ENCODE measurements around the gene C1QL4. TPM values are rescaled to one million over a fixed set of nuclear protein-coding genes. Genes with fewer than 3 reads are reported as not detected.
"Not testable (repeated sequence)": the region's sequence is repeated elsewhere in the genome, so short reads cannot be mapped to it uniquely, and the experiment has no call there.

C1QL4 gene
- total RNA-seq, 3 donors from 2014 or later, result 0.33 to 0.44 TPM; not detected in 1

DNA sequence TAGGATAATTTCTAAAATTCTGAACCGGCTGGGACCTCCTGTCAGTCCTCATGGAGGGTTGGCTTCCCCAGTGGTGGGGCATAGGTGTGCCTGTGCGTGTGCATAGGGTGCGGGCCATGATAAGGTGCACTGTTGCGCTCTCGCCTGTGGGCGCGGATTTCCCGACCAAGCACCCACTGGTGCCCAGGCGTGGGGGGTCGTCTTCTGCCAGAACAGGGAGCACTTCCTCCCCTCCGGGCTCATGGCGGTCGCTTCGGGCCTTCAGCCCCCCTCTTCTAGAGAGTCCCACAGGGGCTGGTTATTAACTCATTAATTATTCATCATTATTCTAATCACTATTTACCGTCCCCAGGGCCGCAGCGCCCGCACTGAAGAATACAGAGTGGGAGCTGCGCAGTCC is 2.8 kb downstream of the C1QL4 start:
- H3K9me3 ChIP-seq, result no peaks in the 10 kb centered on the region
- H3K4me1 ChIP-seq, result no peaks in the 10 kb centered on the region
- TF ChIP-seq POLR2A (IDR thresholded peaks at IDR 0.05) (no peak), CTCF (IDR thresholded peaks at IDR 0.05) (no peak), POLR2AphosphoS5 (IDR thresholded peaks at IDR 0.05) (no peak)
- intact Hi-C loops (cut with DNase I; ENCODE audit: low total_unique reads), result no loop called here
- H3K4me3 ChIP-seq, result no peak overlapping the region
- no peak overlapping the region for H3K27ac ChIP-seq
- no peaks in the 10 kb centered on the region for H3K36me3 ChIP-seq
- DNase-seq (ENCODE audit: low spot score in 2 of 2), result no peak
- H3K27me3 ChIP-seq, result peaks cover 10 to 30% of the 10 kb centered on the region in 2 donors

DNA sequence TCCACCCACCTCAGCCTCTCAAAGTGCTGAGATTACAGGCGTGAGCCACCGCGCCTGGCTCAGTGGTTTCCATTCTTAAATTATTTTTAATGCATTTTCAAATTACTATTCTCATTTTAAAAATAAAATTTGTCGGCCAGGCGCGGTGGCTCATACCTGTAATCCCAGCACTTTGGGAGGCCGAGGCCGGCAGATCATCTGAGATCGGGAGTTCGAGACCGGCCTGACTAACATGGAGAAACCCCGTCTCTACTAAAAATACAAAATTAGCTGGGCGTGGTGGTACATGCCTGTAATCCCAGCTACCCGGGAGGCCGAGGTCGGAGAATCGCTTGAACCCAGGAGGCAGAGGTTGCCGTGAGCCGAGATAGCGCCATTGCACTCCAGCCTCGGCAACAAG is 3.2 kb downstream of the C1QL4 start:
- intact Hi-C loops (cut with DNase I; ENCODE audit: low total_unique reads); DNase-seq (ENCODE audit: low spot score in 2 of 2): not testable (repeated sequence)
- H3K27me3 ChIP-seq, result peaks cover 10 to 30% of the 10 kb centered on the region in 2 donors

DNA sequence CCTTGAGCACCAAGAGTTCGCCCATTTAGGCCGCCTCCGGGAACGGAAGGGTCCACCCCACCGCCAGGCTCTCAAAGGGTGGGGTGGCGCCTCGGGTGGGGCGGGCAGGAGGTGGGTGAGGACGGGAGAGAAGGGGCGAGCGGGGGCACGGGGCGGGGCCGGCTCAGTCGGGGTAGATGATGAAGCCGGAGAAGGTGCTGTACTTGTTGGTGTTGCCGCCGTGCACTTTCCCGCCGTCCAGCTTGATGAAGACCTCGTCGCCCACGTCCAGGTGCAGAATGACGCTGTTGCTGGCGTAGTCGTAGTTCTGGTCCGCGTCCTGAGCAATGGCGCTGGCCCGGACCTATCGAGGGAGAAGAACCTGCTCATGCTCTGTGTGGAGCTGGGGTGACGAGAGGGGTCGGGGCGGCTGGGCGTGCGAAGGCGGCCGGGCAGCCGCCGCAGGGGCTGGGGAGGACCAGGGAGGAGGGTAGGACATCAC is 4.1 kb downstream of the C1QL4 start:
- Histone ChIP-seq H3K9me3 (no peaks in the 10 kb centered on the region), H3K4me1 (no peaks in the 10 kb centered on the region), H3K27me3 (peaks cover 10 to 30% of the 10 kb centered on the region in 2 donors), H3K27ac (no peak overlapping the region), H3K36me3 (no peaks in the 10 kb centered on the region), H3K4me3 (peak overlapping the region in 2 of 3 donors; percentile 46 to 52)
- intact Hi-C loops (cut with DNase I; ENCODE audit: low total_unique reads), result no loop called here
- TF ChIP-seq POLR2A (IDR thresholded peaks at IDR 0.05) (no peak), POLR2AphosphoS5 (IDR thresholded peaks at IDR 0.05) (no peak), CTCF (IDR thresholded peaks at IDR 0.05) (no peak)
- DNase-seq (ENCODE audit: low spot score in 2 of 2), result no peak

More for the DNA sequence above, 3.2 kb downstream of the C1QL4 start:
- H3K27ac ChIP-seq, H3K9me3 ChIP-seq, H3K36me3 ChIP-seq, H3K4me3 ChIP-seq, H3K4me1 ChIP-seq: not testable (repeated sequence)

DNA sequence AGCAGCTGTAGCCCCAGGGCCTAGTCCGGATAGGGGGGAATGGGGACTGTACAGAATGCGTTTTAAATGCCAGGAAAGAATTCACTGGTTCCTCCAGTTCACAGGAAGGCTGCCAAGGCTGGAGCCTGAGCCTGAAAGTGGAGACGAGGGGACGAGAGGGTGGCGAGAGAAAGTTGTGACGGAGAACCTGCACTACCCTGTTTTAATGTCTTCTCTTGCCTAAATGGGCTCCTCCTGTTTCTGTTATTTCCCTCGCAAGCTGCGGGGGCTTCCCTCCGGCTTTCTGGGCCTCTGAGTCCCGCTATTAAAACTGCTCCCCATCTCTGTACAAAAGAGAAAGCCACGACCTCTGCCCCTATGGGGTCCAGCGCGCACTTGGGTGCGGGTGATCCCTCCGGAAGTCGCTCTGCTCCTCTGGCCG is 4.5 kb downstream of the C1QL4 start:
- Histone ChIP-seq H3K9me3 (no peaks in the 10 kb centered on the region), H3K4me3 (peak overlapping the region in 2 of 3 donors; percentile 46 to 52), H3K36me3 (no peaks in the 10 kb centered on the region), H3K27ac (no peak overlapping the region), H3K27me3 (peaks cover 10 to 30% of the 10 kb centered on the region in 2 donors), H3K4me1 (no peaks in the 10 kb centered on the region)
- DNase-seq (ENCODE audit: low spot score in 2 of 2), result no peak
- TF ChIP-seq CTCF (IDR thresholded peaks at IDR 0.05), result no peak
- TF ChIP-seq POLR2A (IDR thresholded peaks at IDR 0.05), result no peak
- TF ChIP-seq POLR2AphosphoS5 (IDR thresholded peaks at IDR 0.05), result no peak
- intact Hi-C loops (cut with DNase I; ENCODE audit: low total_unique reads), result no loop called here

GRCh38 chr12:49331380-49332222 is 5.4 kb downstream of the C1QL4 start:
- DNase-seq (ENCODE audit: low spot score in 2 of 2), result peak; percentile 67 to 69
- intact Hi-C loops (cut with DNase I; ENCODE audit: low total_unique reads), result no loop called here

More at GRCh38 chr12:49331380-49332222, 5.4 kb downstream of the C1QL4 start:
- TF ChIP-seq POLR2AphosphoS5 (IDR thresholded peaks at IDR 0.05), result no peak
- TF ChIP-seq CTCF (IDR thresholded peaks at IDR 0.05), result peak; percentile 50 to 79 (median 74)
- no peak for TF ChIP-seq POLR2A (IDR thresholded peaks at IDR 0.05)
- Histone ChIP-seq H3K9me3 (no peaks in the 10 kb centered on the region), H3K4me3 (no peak overlapping the region), H3K36me3 (no peaks in the 10 kb centered on the region), H3K27ac (no peak overlapping the region), H3K27me3 (peaks cover 8 to 26% of the 10 kb centered on the region in 2 donors), H3K4me1 (no peaks in the 10 kb centered on the region)
